Psoas muscle (tissue), 8 donors: Measurements from ENCODE around the gene SLC5A12. TPM values are rescaled to one million over a fixed set of nuclear protein-coding genes. Genes with fewer than 3 reads are reported as not detected.

ENCODE experiments used
- ATAC-seq, 4 donors: fragments of 200-7000 bp; cut with Tn5 transposase; one replicate each; pipeline ENCODE4 v1.9.1; 2020; ENCODE audit warnings: moderate library complexity in 3 of 4, mild to moderate bottlenecking in 2 of 4
- DNase-seq, 2 donors: peaks; one replicate each; pipeline ENCODE4 v3.0.0-alpha.2; 2020
- H3K27ac ChIP-seq: fragments of 200-600 bp; one replicate; pipeline ENCODE4 v1.8.0; 2022
- H3K27me3 ChIP-seq, 3 donors: fragments of 200-600 bp in 1 of 3; one replicate each; pipeline versions ENCODE4 v1.6.1 to v1.8.0; 2013 to 2022; ENCODE audit warnings: low read length in 2 of 3, mild to moderate bottlenecking in 2 of 3, moderate library complexity in 1 of 3; ENCODE audit not compliant: insufficient read depth in 3 of 3
- H3K36me3 ChIP-seq, 2 donors: fragments of 200-600 bp in 1 of 2; one replicate each; pipeline versions ENCODE4 v1.6.1 to v1.8.0; 2013 to 2022; ENCODE audit warnings: low read depth in 1 of 2, mild to moderate bottlenecking in 1 of 2, moderate library complexity in 1 of 2; ENCODE audit not compliant: insufficient read depth in 1 of 2
- H3K4me1 ChIP-seq: fragments of 200-600 bp; one replicate; pipeline ENCODE4 v1.8.0; 2022
- H3K4me3 ChIP-seq: fragments of 200-600 bp; one replicate; pipeline ENCODE4 v1.8.0; 2022; ENCODE audit warnings: mild to moderate bottlenecking
- H3K9me3 ChIP-seq: fragments of 200-600 bp; one replicate; pipeline ENCODE4 v1.8.0; 2022
- WGBS, 3 donors: extraction: QIAGEN DNeasy Blood & Tissue Kit; methylation state at CpG; one replicate each; pipeline versions ENCODE4 v1.1.6 to v1.1.7; 2013; 5-methylcytosine and 5-hydroxymethylcytosine counted together
- intact Hi-C, 2 donors: fragments of 100-400 bp; cut with DNase I; formaldehyde crosslinking; loops; one replicate each; pipeline versions ENCODE4 v1.11.0 to v1.14.2; 2022
- long read RNA-seq, 2 donors: library from polyadenylated mRNA; unstranded; transcript quantifications; one replicate each; pipeline ENCODE4 v2.0.0, GENCODE V29; 2021
- polyA plus RNA-seq, 3 donors: library from polyadenylated mRNA; stranded (reverse); fragments of 200-250 nt; gene quantifications; one replicate each; pipeline ENCODE4 v1.2.3, GENCODE V29; 2013
- total RNA-seq, 4 donors: library from RNA; stranded (reverse); fragmentation: NEBNext Ultra II Directional in 2 of 4; extraction: Animal tissue kit (Norgen Biotek cat#: 25700) in 2 of 4; gene quantifications; one replicate each; pipeline versions ENCODE4 v1.2.1 to v1.2.4, GENCODE V29; 2021 to 2023
- TF ChIP-seq, protein P1 (sequence below): fragments of 200-600 bp; IDR thresholded peaks from one replicate; pipeline ENCODE4 v1.8.0; 2022; ENCODE audit warnings: antibody characterized with exemption
- donor health status: healthy with polysubstance abuse.
- donor health status: DM: no; HTN: no; CAD: no; lungs with moderate emphysema.
- donor health status: Bipolar disorder and iron deficiency.
- donor health status: healthy.
- donor health status: DM: yes; HTN: yes; CAD: no.
- donor health status: DM: no; HTN: no; CAD: no.
- donor health status: DM: no; HTN: no; CAD: no.
- donor health status: DM: yes; HTN: yes; CAD: no.

The SLC5A12 gene, protein sequence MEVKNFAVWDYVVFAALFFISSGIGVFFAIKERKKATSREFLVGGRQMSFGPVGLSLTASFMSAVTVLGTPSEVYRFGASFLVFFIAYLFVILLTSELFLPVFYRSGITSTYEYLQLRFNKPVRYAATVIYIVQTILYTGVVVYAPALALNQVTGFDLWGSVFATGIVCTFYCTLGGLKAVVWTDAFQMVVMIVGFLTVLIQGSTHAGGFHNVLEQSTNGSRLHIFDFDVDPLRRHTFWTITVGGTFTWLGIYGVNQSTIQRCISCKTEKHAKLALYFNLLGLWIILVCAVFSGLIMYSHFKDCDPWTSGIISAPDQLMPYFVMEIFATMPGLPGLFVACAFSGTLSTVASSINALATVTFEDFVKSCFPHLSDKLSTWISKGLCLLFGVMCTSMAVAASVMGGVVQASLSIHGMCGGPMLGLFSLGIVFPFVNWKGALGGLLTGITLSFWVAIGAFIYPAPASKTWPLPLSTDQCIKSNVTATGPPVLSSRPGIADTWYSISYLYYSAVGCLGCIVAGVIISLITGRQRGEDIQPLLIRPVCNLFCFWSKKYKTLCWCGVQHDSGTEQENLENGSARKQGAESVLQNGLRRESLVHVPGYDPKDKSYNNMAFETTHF
- not detected for total RNA-seq
- under 1 TPM in 1 of 3 donors, not detected in 2; 0.03 TPM for polyA plus RNA-seq
- long read RNA-seq, donor 1 = 0 reads
- long read RNA-seq, donor 2 = 0 reads

DNA sequence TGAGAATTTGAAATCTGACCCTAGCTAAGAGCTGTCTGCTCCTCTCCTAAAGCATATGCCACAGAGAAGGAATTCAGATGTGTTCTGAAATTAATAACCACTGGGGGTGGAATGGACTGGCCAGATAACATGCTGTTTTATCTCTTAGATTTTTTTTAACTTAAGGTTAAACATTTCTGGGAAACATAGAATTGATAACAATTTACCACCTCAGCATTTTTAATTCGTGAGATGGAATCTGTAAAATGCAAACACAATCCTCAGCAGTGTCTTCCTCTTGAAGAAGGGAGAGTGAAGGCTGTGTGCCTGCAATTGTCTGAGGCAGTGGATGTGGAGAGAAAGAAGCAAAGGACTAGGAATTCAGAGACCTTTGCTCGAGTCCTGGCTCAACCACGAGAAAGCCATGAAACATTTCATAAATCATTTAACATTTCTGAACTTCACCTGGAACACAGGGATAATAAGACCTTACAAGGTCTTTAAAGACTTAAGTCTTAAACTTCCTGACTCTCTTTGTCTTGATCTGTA is at the start of gene SLC5A12:
Gene SLC5A12, minus strand, starts transcription at position 113 of the 528 bp plus-strand sequence. CDS start 346 bp downstream, outside the sequence.
- H3K27me3 ChIP-seq = no peaks in the 10 kb centered on the region
- TF ChIP-seq, protein P1, sequence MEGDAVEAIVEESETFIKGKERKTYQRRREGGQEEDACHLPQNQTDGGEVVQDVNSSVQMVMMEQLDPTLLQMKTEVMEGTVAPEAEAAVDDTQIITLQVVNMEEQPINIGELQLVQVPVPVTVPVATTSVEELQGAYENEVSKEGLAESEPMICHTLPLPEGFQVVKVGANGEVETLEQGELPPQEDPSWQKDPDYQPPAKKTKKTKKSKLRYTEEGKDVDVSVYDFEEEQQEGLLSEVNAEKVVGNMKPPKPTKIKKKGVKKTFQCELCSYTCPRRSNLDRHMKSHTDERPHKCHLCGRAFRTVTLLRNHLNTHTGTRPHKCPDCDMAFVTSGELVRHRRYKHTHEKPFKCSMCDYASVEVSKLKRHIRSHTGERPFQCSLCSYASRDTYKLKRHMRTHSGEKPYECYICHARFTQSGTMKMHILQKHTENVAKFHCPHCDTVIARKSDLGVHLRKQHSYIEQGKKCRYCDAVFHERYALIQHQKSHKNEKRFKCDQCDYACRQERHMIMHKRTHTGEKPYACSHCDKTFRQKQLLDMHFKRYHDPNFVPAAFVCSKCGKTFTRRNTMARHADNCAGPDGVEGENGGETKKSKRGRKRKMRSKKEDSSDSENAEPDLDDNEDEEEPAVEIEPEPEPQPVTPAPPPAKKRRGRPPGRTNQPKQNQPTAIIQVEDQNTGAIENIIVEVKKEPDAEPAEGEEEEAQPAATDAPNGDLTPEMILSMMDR = no peak
- H3K27ac ChIP-seq = no peak within 1 kb of the TSS
- DNase-seq = no peak
- intact Hi-C loops = no loop called here
- no peak within 1 kb of the TSS for H3K4me3 ChIP-seq
- WGBS, 3 donors = 50 to 58% (median 55%) methylated on average over 3 of the region's 3 CpGs
- H3K36me3 ChIP-seq = no peaks in the 10 kb centered on the region
- H3K9me3 ChIP-seq = no peaks in the 10 kb centered on the region
- ATAC-seq = no peak
- no peaks in the 10 kb centered on the region for H3K4me1 ChIP-seq

DNA sequence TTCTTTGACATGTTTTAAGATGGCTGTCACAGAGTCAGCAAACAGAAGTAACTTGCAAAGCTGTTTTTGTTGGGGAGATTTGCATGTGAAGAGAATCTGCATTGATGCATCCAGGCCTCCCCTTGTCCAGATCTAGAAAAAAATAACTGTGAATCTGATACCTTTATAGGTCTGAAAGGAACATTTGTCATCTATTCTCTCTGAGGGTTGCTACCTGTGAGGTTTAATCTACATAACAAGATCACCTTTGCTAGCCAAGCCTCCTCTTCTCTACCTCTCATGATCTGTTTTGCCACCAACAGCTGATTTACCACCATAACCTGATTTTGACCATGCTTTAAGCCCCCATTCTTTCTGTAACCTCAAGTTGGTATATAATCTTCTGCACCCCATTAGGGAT is 47.2 kb upstream of the SLC5A12 start:
- H3K4me3 ChIP-seq = no peak overlapping the region
- H3K27me3 ChIP-seq = no peaks in the 10 kb centered on the region
- H3K27ac ChIP-seq = no peak overlapping the region
- intact Hi-C loops = no loop called here
- H3K4me1 ChIP-seq = no peaks in the 10 kb centered on the region
- H3K36me3 ChIP-seq = no peaks in the 10 kb centered on the region
- no peak for DNase-seq
- no peaks in the 10 kb centered on the region for H3K9me3 ChIP-seq
- TF ChIP-seq, protein P1 = no peak
- ATAC-seq = no peak

DNA sequence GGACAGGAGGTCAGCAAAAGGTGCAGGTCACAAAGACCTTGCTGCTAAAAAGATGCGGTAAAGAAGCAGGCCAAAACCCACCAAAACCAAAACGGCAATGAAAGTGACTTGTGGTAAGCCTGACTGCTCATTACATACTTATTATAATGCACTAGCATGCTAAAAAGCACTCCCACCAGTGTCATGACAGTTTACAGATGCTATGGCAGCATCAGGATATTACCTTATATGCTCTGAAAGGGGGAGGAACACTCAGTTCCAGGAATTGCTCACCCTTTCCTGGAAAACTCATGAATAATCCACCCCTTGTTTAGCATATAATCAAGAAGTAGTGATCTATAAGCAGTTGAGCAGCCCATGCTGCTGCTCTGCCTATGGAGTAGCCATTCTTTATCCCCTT is 45.2 kb upstream of the SLC5A12 start:
- DNase-seq (no peak), ATAC-seq (no peak)
- no peak overlapping the region for H3K27ac ChIP-seq
- H3K4me1 ChIP-seq = no peaks in the 10 kb centered on the region
- intact Hi-C loops = no loop called here
- no peak overlapping the region for H3K4me3 ChIP-seq
- TF ChIP-seq, protein P1 = no peak
- no peaks in the 10 kb centered on the region for H3K36me3 ChIP-seq
- WGBS, 3 donors = 83 to 93% (median 92%) methylated on average over 2 of the region's 2 CpGs
- no peaks in the 10 kb centered on the region for H3K9me3 ChIP-seq
- no peaks in the 10 kb centered on the region for H3K27me3 ChIP-seq

DNA sequence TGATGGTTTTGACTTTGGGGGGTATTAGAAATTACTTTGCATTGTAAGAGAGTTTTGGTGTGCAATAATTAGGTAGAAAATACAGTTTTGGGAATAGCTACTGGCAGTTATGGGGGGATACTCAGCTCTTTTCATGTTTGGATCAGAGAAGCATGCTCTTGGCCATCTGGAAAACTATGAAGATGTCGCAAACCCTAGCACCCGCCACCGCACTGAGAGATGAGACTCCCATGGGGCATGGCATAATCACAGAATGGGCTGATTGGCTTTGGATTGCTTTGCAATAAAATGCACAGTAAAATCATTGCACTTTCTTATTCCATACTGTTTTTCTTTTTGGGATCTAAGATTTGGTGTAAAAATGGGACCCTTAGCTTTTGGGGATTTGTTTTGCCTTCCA is 43.5 kb upstream of the SLC5A12 start:
- Histone ChIP-seq H3K4me3 (no peak overlapping the region), H3K27ac (no peak overlapping the region), H3K36me3 (no peaks in the 10 kb centered on the region), H3K27me3 (no peaks in the 10 kb centered on the region), H3K9me3 (no peaks in the 10 kb centered on the region), H3K4me1 (no peaks in the 10 kb centered on the region)
- TF ChIP-seq, protein P1 = no peak
- intact Hi-C loops = no loop called here
- DNase-seq (no peak), ATAC-seq (no peak)
- WGBS, 3 donors = 86 to 94% (median 92%) methylated on average over 3 of the region's 3 CpGs
